Activated B cell treated with CpG ODN at 0.5 μM for 24 hours (primary cell): Measurements from ENCODE around the gene STARD13. TPM values are rescaled to one million over a fixed set of nuclear protein-coding genes. Genes with fewer than 3 reads are reported as not detected.

Experiments
- ATAC-seq: fragments of 200-7000 bp; cut with Tn5 transposase; one replicate; pipeline ENCODE4 v1.10.0; 2021; ENCODE audit warnings: low read depth, mild to moderate bottlenecking, moderate library complexity
- CTCF ChIA-PET: fragments of 350-600 bp; sonication (Branson Sonifier 250); formaldehyde crosslinking; loops from one replicate; lab custom pipeline; 2021; ENCODE audit warnings: antibody characterized with exemption; lab: Charles Lee
- POLR2A ChIA-PET: fragments of 350-600 bp; sonication (Branson Sonifier 250); formaldehyde crosslinking; loops from one replicate; lab custom pipeline; 2021; ENCODE audit warnings: antibody characterized with exemption; lab: Charles Lee
- DNase-seq: peaks from one replicate; pipeline ENCODE4 v3.0.0; 2022
- H3K27ac Mint-ChIP-seq: one replicate; pipeline ENCODE4 v1.8.0; 2020; ENCODE audit warnings: mixed read lengths
- H3K27me3 Mint-ChIP-seq: one replicate; pipeline ENCODE4 v1.8.0; 2021; ENCODE audit warnings: mixed read lengths
- H3K36me3 Mint-ChIP-seq: one replicate; pipeline ENCODE4 v1.8.0; 2021; ENCODE audit warnings: low read depth, mixed read lengths
- H3K4me1 Mint-ChIP-seq: one replicate; pipeline ENCODE4 v1.8.0; 2021; ENCODE audit warnings: mixed read lengths
- H3K4me3 Mint-ChIP-seq: one replicate; pipeline ENCODE4 v1.8.0; 2020; ENCODE audit warnings: mild to moderate bottlenecking, mixed read lengths
- H3K9me3 Mint-ChIP-seq: one replicate; pipeline ENCODE4 v1.8.0; 2020; ENCODE audit warnings: mixed read lengths
- intact Hi-C: fragments of 100-400 bp; cut with micrococcal nuclease; formaldehyde crosslinking; loops from one replicate; pipeline ENCODE4 v1.15.1; 2024
- total RNA-seq: library from RNA; stranded (reverse); gene quantifications from 2 replicates; pipeline ENCODE4 v1.2.3, GENCODE V29; 2022
- TF ChIP-seq, protein P1 (sequence below): fragments of 200-600 bp; IDR thresholded peaks from one replicate; pipeline ENCODE4 v1.8.0; 2022; ENCODE audit warnings: antibody characterized with exemption, mild to moderate bottlenecking

Gene STARD13
- total RNA-seq, 1 donor from 2014 or later = 0.13 TPM

DNA sequence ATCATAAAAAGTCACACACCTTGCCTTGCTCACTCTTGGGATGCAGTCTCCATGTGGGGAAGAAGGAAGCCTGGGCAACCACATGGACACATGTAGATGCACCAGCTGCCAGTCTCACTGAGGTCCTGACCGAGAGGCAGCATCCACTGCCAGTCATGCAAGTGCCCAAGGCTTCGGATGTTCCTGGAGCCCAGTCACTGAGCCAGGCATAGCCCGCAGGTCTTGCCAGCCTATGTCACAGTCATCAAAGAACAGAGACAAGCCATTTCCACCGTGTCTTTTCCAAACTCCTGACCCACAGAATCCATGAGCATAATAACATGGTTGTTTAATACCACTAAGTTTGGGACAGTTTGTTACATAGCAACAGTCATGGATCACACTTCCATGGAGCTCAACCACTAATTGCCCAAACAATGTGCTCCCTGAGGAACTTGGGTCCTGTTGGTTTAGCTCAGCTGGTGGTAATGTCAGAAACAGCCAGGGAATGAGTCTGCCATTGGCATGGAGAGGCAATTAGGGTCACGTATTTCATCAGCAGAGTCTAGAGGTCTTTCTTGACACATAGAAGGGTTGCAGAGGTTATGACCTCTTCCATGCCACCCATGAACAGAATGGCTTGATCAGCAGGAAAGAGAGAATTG lies 21.5 kb downstream of the STARD13 start:
- TF ChIP-seq, protein P1, sequence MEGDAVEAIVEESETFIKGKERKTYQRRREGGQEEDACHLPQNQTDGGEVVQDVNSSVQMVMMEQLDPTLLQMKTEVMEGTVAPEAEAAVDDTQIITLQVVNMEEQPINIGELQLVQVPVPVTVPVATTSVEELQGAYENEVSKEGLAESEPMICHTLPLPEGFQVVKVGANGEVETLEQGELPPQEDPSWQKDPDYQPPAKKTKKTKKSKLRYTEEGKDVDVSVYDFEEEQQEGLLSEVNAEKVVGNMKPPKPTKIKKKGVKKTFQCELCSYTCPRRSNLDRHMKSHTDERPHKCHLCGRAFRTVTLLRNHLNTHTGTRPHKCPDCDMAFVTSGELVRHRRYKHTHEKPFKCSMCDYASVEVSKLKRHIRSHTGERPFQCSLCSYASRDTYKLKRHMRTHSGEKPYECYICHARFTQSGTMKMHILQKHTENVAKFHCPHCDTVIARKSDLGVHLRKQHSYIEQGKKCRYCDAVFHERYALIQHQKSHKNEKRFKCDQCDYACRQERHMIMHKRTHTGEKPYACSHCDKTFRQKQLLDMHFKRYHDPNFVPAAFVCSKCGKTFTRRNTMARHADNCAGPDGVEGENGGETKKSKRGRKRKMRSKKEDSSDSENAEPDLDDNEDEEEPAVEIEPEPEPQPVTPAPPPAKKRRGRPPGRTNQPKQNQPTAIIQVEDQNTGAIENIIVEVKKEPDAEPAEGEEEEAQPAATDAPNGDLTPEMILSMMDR = no peak
- H3K9me3 Mint-ChIP-seq = no peaks in the 10 kb centered on the region
- ATAC-seq (no peak), DNase-seq (no peak)
- no peak overlapping the region for H3K4me3 Mint-ChIP-seq
- peaks cover 8% of the 10 kb centered on the region for H3K27me3 Mint-ChIP-seq
- H3K36me3 Mint-ChIP-seq = no peaks in the 10 kb centered on the region
- no peak overlapping the region for H3K27ac Mint-ChIP-seq
- intact Hi-C loops = no loop called here
- ChIA-PET CTCF (no interaction called here), POLR2A (no interaction called here)
- H3K4me1 Mint-ChIP-seq = no peaks in the 10 kb centered on the region

DNA sequence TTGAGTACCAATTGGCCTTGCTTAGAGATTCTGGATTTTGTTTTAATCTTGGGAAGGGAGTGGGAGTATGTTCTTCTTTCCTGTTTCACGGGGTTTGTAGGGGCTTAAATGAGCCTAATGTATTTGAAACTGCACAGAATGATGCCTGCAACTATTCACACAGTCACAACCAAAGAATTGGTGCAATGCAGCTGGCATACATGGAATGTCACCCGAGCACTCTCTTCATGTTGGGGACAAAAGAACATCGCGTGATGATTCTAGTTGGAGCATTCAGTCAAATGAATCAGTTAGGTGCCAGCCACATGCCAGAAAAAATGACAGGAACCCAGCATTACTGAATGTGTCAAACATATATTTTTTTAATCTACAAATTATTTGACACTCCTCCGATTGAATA lies 22.1 kb downstream of the STARD13 start:
- Mint-ChIP-seq H3K4me3 (no peak overlapping the region), H3K27me3 (peaks cover 8% of the 10 kb centered on the region), H3K27ac (no peak overlapping the region), H3K36me3 (no peaks in the 10 kb centered on the region), H3K4me1 (no peaks in the 10 kb centered on the region), H3K9me3 (no peaks in the 10 kb centered on the region)
- CTCF ChIA-PET = no interaction called here
- ATAC-seq (no peak), DNase-seq (no peak)
- intact Hi-C loops = no loop called here
- POLR2A ChIA-PET = no interaction called here
- TF ChIP-seq, protein P1 = no peak

DNA sequence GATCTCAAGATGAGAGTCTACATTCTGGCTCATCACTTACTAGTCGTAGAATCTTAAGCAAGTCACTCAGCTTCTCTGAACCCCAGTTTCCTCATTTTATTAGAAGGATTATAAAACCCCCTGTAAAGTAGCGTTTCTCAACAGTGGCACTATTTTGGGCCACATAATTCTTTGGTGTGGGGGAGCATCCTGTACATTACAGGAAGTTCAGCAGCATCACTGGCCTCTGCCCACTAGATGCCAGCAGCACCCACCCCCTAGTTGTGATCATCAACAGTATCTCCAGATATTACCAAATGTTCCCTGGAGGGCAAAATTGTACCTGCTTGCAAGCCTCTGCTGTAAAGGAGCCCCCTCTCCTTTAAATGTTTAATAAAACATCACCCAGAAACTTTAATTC lies 22.6 kb downstream of the STARD13 start:
- intact Hi-C loops = no loop called here
- no peaks in the 10 kb centered on the region for H3K36me3 Mint-ChIP-seq
- DNase-seq = no peak
- no peak for ATAC-seq
- TF ChIP-seq, protein P1 = no peak
- no peak overlapping the region for H3K4me3 Mint-ChIP-seq
- CTCF ChIA-PET = no interaction called here
- no peaks in the 10 kb centered on the region for H3K4me1 Mint-ChIP-seq
- no peaks in the 10 kb centered on the region for H3K9me3 Mint-ChIP-seq
- peaks cover 8% of the 10 kb centered on the region for H3K27me3 Mint-ChIP-seq
- H3K27ac Mint-ChIP-seq = no peak overlapping the region
- POLR2A ChIA-PET = no interaction called here

DNA sequence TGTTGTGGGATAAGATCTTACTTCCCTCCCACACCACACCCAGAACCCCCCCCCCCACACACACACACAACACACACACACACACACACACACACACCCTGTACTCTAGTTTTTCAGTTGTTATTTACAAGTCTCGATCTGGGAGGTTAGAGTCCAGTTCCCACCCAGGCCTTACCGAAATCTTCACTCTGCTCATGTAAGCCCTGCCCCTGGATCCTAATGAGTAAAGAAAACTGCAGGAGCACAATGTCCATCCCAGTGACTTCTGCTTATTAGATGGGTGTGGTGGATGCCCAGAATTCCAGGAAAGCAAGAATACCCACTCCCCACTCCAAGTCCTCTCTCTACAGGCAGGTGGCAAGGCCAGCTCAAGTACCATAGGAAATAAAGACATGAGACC lies 23.0 kb downstream of the STARD13 start:
- no peaks in the 10 kb centered on the region for H3K9me3 Mint-ChIP-seq
- no peak overlapping the region for H3K4me3 Mint-ChIP-seq

DNA sequence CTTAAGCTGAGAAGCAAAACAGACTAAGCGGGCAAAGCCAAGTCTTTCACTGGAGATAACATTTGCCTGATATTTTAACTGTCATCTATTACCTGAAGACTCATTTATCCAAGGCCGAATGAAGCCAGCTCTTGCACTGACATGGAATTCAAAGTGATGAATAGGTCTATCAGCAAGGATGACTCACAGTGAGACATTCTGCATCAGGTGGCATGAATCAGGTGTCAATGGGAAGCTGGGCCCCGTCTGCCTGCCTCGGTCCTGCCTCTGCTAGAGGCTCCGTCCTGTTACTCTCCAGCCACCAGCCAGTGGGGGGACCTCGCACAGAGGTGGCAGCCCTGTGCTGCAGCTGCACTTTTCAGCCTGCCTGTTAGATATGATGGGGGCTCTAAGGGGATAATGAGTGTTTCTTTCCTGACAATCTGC lies 23.5 kb downstream of the STARD13 start:
- Mint-ChIP-seq H3K27me3 (peaks cover 8% of the 10 kb centered on the region), H3K27ac (no peak overlapping the region), H3K36me3 (no peaks in the 10 kb centered on the region), H3K4me1 (no peaks in the 10 kb centered on the region), H3K9me3 (no peaks in the 10 kb centered on the region), H3K4me3 (no peak overlapping the region)
- ChIA-PET POLR2A (no interaction called here), CTCF (no interaction called here)
- DNase-seq = no peak
- TF ChIP-seq, protein P1 = no peak
- ATAC-seq = no peak
- intact Hi-C loops = no loop called here

More for the DNA sequence above, 23.0 kb downstream of the STARD13 start:
- Mint-ChIP-seq H3K27me3 (peaks cover 8% of the 10 kb centered on the region), H3K4me1 (no peaks in the 10 kb centered on the region), H3K36me3 (no peaks in the 10 kb centered on the region), H3K27ac (no peak overlapping the region)
- ChIA-PET CTCF (no interaction called here), POLR2A (no interaction called here)
- DNase-seq = no peak
- TF ChIP-seq, protein P1 = no peak
- no peak for ATAC-seq
- intact Hi-C loops = no loop called here
